ENCODE results near the gene CHPT1.

- TF ChIP-seq POLR2A (IDR thresholded peaks at IDR 0.05; ENCODE audit: low read length): no peak
- TF ChIP-seq GATA1 (IDR thresholded peaks at IDR 0.05; ENCODE audit: low read depth, low read length): no peak
Measured at GRCh38 chr12:101663298-101663697, 34.1 kb upstream of the CHPT1 start.

Data from erythroblast (primary cell).